Osteoblast (primary cell): ENCODE results near the gene DICER1. TPM values are rescaled to one million over a fixed set of nuclear protein-coding genes. Genes with fewer than 3 reads are reported as not detected.

ENCODE experiments used
- DNase-seq: peaks from one replicate; pipeline ENCODE4 v3.0.0; 2011; ENCODE audit warnings: low spot score, mixed read lengths; ENCODE audit not compliant: insufficient read length; ENCODE audit errors: missing footprints
- H2AFZ ChIP-seq: 2 replicates; pipeline ENCODE4 v1.6.0; 2011; ENCODE audit warnings: mild to moderate bottlenecking, low read length
- H3K27ac ChIP-seq: 2 replicates; pipeline ENCODE4 v1.5.1; 2011; ENCODE audit warnings: mild to moderate bottlenecking, low read depth, low read length, moderate library complexity
- H3K27me3 ChIP-seq: 2 replicates; pipeline ENCODE4 v1.6.0; 2012; ENCODE audit warnings: mild to moderate bottlenecking, control low read depth, inconsistent platforms, low read length, moderate library complexity; ENCODE audit not compliant: insufficient read depth
- H3K36me3 ChIP-seq: 2 replicates; pipeline ENCODE4 v1.5.1; 2011; ENCODE audit warnings: mild to moderate bottlenecking, low read length, control low read depth, moderate library complexity; ENCODE audit not compliant: insufficient read depth
- H3K4me1 ChIP-seq: 2 replicates; pipeline ENCODE4 v1.5.1; 2011; ENCODE audit warnings: mild to moderate bottlenecking, low read length, control low read depth, moderate library complexity; ENCODE audit not compliant: insufficient read depth
- H3K4me2 ChIP-seq: 2 replicates; pipeline ENCODE4 v1.6.0; 2011; ENCODE audit warnings: mild to moderate bottlenecking, low read length; ENCODE audit not compliant: insufficient read depth
- H3K4me3 ChIP-seq: fragments of 200-600 bp; sonication (generic); 3 replicates; pipeline ENCODE4 v1.5.1; 2012; ENCODE audit warnings: mild to moderate bottlenecking, low read length, inconsistent platforms; ENCODE audit not compliant: insufficient read depth
- H3K79me2 ChIP-seq: 2 replicates; pipeline ENCODE4 v1.6.0; 2012; ENCODE audit warnings: mild to moderate bottlenecking, low read length, control low read depth, inconsistent platforms; ENCODE audit not compliant: insufficient read depth
- H3K9me3 ChIP-seq: 2 replicates; pipeline ENCODE4 v1.5.1; 2011; ENCODE audit warnings: low read depth, low read length, control low read depth
- H4K20me1 ChIP-seq: 2 replicates; pipeline ENCODE4 v1.6.0; 2012; ENCODE audit warnings: mild to moderate bottlenecking, low read length, control low read depth; ENCODE audit not compliant: insufficient read depth
- CTCF ChIP-seq: IDR thresholded peaks from 2 replicates; pipeline ENCODE4 v1.5.1; 2011; ENCODE audit warnings: mild to moderate bottlenecking, low read depth, low read length, moderate library complexity; ENCODE audit errors: extremely low read depth
- total RNA-seq: library from RNA; depleted of rRNA; stranded (reverse); fragments of >200 nt; gene quantifications from 2 replicates; pipeline ENCODE4 v1.2.3, GENCODE V29; 2012

The DICER1 gene
- total RNA-seq, 1 donor = 53.6 TPM

- DNase-seq = no peak
- no peak overlapping the region for H3K4me3 ChIP-seq
- H3K79me2 ChIP-seq = peaks cover 73% of the 10 kb centered on the region
These were observed 2.3 kb downstream of the DICER1 start for GRCh38 chr14:95155045-95155444.

DNA sequence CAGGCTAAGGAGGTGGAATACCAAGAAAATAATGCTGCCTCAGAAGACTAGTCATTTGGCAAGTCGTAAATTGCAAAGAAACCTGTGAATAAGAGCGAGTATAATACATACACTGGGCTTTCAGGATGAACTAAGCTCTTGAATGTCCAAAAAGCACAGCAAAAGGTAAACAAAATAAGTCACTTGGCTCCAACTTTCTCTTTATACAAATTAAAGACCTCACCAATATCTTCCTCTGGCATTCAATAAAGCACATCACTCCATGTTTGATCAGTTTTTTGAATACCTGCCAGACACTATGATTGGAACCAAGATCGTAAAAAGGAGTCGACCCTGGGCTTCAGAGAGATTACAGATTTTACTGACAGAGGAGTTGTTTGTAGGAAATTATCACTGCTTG is 3.5 kb downstream of the DICER1 start:
- Histone ChIP-seq H3K27me3 (no peaks in the 10 kb centered on the region), H3K36me3 (no peaks in the 10 kb centered on the region), H3K9me3 (no peaks in the 10 kb centered on the region), H3K4me3 (no peak overlapping the region), H3K4me2 (no peak overlapping the region), H2AFZ (no peak overlapping the region), H3K4me1 (peaks cover 19% of the 10 kb centered on the region), H4K20me1 (peaks cover 54% of the 10 kb centered on the region), H3K79me2 (peaks cover 84% of the 10 kb centered on the region), H3K27ac (no peak overlapping the region)
- no peak for DNase-seq
- TF ChIP-seq CTCF = no peak

More at GRCh38 chr14:95155045-95155444, 2.3 kb downstream of the DICER1 start:
- Histone ChIP-seq H3K4me2 (peak overlapping the region; percentile 89), H4K20me1 (peaks cover 45% of the 10 kb centered on the region), H2AFZ (no peak overlapping the region), H3K27ac (no peak overlapping the region), H3K9me3 (no peaks in the 10 kb centered on the region), H3K4me1 (peaks cover 19% of the 10 kb centered on the region), H3K36me3 (no peaks in the 10 kb centered on the region), H3K27me3 (no peaks in the 10 kb centered on the region)
- TF ChIP-seq CTCF = no peak

DNA sequence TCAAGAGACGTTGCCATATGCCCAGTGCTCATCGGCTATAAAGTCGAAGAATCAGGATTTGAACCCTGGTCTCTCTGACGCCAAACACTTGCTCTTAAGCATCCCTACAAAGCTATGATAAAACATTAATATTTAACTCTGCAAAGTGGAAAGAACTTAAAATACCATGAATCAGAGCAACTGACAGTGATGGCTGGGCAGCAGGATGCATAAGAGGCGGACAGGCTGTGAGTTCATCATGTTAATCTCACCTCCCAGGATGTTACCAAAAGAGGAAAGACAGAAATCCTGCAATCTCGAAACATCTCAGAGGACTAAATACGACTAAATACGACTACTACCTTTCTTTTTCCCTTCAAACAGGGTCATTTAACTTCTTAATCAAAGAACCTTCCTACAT is 5.8 kb downstream of the DICER1 start:
- no peak overlapping the region for H3K4me2 ChIP-seq
- no peak for TF ChIP-seq CTCF
- H3K36me3 ChIP-seq = no peaks in the 10 kb centered on the region
- H4K20me1 ChIP-seq = peaks cover 71% of the 10 kb centered on the region
- no peak overlapping the region for H2AFZ ChIP-seq
- no peak overlapping the region for H3K27ac ChIP-seq
- peaks cover 12% of the 10 kb centered on the region for H3K4me1 ChIP-seq
- no peak for DNase-seq
- no peaks in the 10 kb centered on the region for H3K9me3 ChIP-seq
- H3K27me3 ChIP-seq = no peaks in the 10 kb centered on the region
- H3K79me2 ChIP-seq = peaks cover 100% of the 10 kb centered on the region
- H3K4me3 ChIP-seq = no peak overlapping the region

GRCh38 chr14:95150910-95151309 is 6.4 kb downstream of the DICER1 start:
- no peak for DNase-seq
- no peak overlapping the region for H3K4me2 ChIP-seq
- peaks cover 68% of the 10 kb centered on the region for H4K20me1 ChIP-seq
- H3K27ac ChIP-seq = no peak overlapping the region
- no peaks in the 10 kb centered on the region for H3K9me3 ChIP-seq
- peaks cover 100% of the 10 kb centered on the region for H3K79me2 ChIP-seq
- H3K36me3 ChIP-seq = no peaks in the 10 kb centered on the region
- no peak overlapping the region for H2AFZ ChIP-seq
- H3K27me3 ChIP-seq = no peaks in the 10 kb centered on the region
- H3K4me1 ChIP-seq = peaks cover 6% of the 10 kb centered on the region
- no peak overlapping the region for H3K4me3 ChIP-seq
- no peak for TF ChIP-seq CTCF
